Activated CD8-positive, alpha-beta memory T cell treated with anti-CD3 and anti-CD28 coated beads, Interleukin-2, amount 50 U/mL, for 1 hour (primary cell): ENCODE results near the gene FLNB.
"Not testable (repeated sequence)": the region's sequence is repeated elsewhere in the genome, so short reads cannot be mapped to it uniquely, and the experiment has no call there.

Source experiments
- DNase-seq: peaks from one replicate; pipeline ENCODE4 v3.0.0-alpha.2; 2020; ENCODE audit errors: extremely low read depth

The FLNB gene

GRCh38 chr3:58032186-58032585 is 24.0 kb downstream of the FLNB start:
- DNase-seq, result no peak

- no peak for DNase-seq
Measured at GRCh38 chr3:58034738-58035523, 26.7 kb downstream of the FLNB start.

- no peak for DNase-seq
Measured at GRCh38 chr3:58035524-58036255, 27.5 kb downstream of the FLNB start.

- no peak for DNase-seq
Measured at GRCh38 chr3:58036293-58037032, 28.2 kb downstream of the FLNB start.

GRCh38 chr3:58037141-58037910 is 29.1 kb downstream of the FLNB start:
- no peak for DNase-seq

GRCh38 chr3:58038675-58039292 is 30.6 kb downstream of the FLNB start:
- DNase-seq, result no peak

- DNase-seq, result no peak
Measured at GRCh38 chr3:58039601-58040000, 31.4 kb downstream of the FLNB start.

- DNase-seq, result no peak
Measured at GRCh38 chr3:58041182-58041825, 33.1 kb downstream of the FLNB start.

GRCh38 chr3:58041826-58042324 is 33.7 kb downstream of the FLNB start:
- DNase-seq, result no peak

GRCh38 chr3:58042947-58043707 is 34.9 kb downstream of the FLNB start:
- DNase-seq, result no peak

GRCh38 chr3:58043933-58044332 is 35.7 kb downstream of the FLNB start:
- DNase-seq, result no peak

- DNase-seq, result no peak
Measured at GRCh38 chr3:58044691-58045483, 36.7 kb downstream of the FLNB start.

- no peak for DNase-seq
Measured at GRCh38 chr3:58047826-58048225, 39.6 kb downstream of the FLNB start.

- DNase-seq, result no peak
Measured at GRCh38 chr3:58048301-58048700, 40.1 kb downstream of the FLNB start.

- DNase-seq, result no peak
Measured at GRCh38 chr3:58049143-58049785, 41.0 kb downstream of the FLNB start.

GRCh38 chr3:58051196-58051595 is 43.0 kb downstream of the FLNB start:
- no peak for DNase-seq

- DNase-seq, result not testable (repeated sequence)
Measured at GRCh38 chr3:58051658-58052261, 43.5 kb downstream of the FLNB start.
